SU-DHL-6 (cell line): ENCODE results near the gene IER5.

Experiments used
- H2AFZ ChIP-seq: fragments of 200-600 bp; sonication (generic); 2 replicates; pipeline ENCODE4 v1.6.1; 2014; ENCODE audit warnings: low read depth, mild to moderate bottlenecking, moderate library complexity, mixed read lengths, antibody characterized with exemption, low read length; ENCODE audit not compliant: severe bottlenecking
- H3F3A ChIP-seq: fragments of 200-600 bp; shearing (Covaris generic); 2 replicates; pipeline ENCODE4 v1.6.0; 2016; ENCODE audit warnings: antibody characterized with exemption, mild to moderate bottlenecking; ENCODE audit not compliant: insufficient read depth
- H3K27ac ChIP-seq: fragments of 200-600 bp; sonication (generic); 2 replicates; pipeline ENCODE4 v1.5.1; 2016; ENCODE audit warnings: low read depth, mild to moderate bottlenecking, low read length, moderate library complexity, mixed read lengths
- H3K27me3 ChIP-seq: fragments of 200-600 bp; sonication (generic), shearing (Covaris generic); 2 replicates; pipeline ENCODE4 v1.6.0; 2014; ENCODE audit warnings: mild to moderate bottlenecking, low read length
- H3K36me3 ChIP-seq: fragments of 200-600 bp; sonication (generic); 2 replicates; pipeline ENCODE4 v1.6.1; 2014; ENCODE audit warnings: mild to moderate bottlenecking, low read length, mixed read lengths
- H3K4me2 ChIP-seq: fragments of 300-600, 200-600 bp; shearing (Covaris generic), sonication (generic); 2 replicates; pipeline ENCODE4 v1.6.0; 2014; ENCODE audit warnings: low read length, low read depth, mild to moderate bottlenecking; ENCODE audit not compliant: poor library complexity, severe bottlenecking
- H3K4me3 ChIP-seq: fragments of 200-600 bp; sonication (generic); 2 replicates; pipeline ENCODE4 v1.5.1; 2014; ENCODE audit warnings: antibody characterized with exemption, low read length, mild to moderate bottlenecking, mixed read lengths; ENCODE audit not compliant: insufficient read depth, poor library complexity, severe bottlenecking
- H3K79me2 ChIP-seq: fragments of 200-600 bp; sonication (generic); 2 replicates; pipeline ENCODE4 v1.6.1; 2014; ENCODE audit warnings: mild to moderate bottlenecking, low read length, moderate library complexity; ENCODE audit not compliant: insufficient read depth
- H3K9ac ChIP-seq: fragments of 200-600 bp; sonication (generic); 2 replicates; pipeline ENCODE4 v1.7.0; 2014; ENCODE audit warnings: mild to moderate bottlenecking, low read length
- H3K9me2 ChIP-seq: fragments of 200-600 bp; sonication (generic); replicated peaks from 2 replicates; pipeline ENCODE4 v1.6.1; 2014; ENCODE audit warnings: low read length; ENCODE audit not compliant: insufficient read depth
- H3K9me3 ChIP-seq: fragments of 200-600 bp; sonication (generic); 2 replicates; pipeline ENCODE4 v1.6.1; 2014; ENCODE audit warnings: low read length, mixed read lengths; ENCODE audit not compliant: insufficient read depth
- H4K20me1 ChIP-seq: fragments of 200-600 bp; sonication (generic); 2 replicates; pipeline ENCODE4 v1.6.1; 2014; ENCODE audit warnings: low read depth, mild to moderate bottlenecking, antibody characterized with exemption, low read length, moderate library complexity, mixed read lengths
- EZH2phosphoT487 ChIP-seq: fragments of 200-600 bp; sonication (generic), shearing (Covaris generic); conservative IDR thresholded peaks from 2 replicates; pipeline ENCODE4 v1.6.1; 2018; ENCODE audit warnings: mild to moderate bottlenecking, antibody characterized with exemption, low read length, moderate library complexity, mixed read lengths
- TF ChIP-seq, protein P1 (sequence below): fragments of 200-600 bp; sonication (generic); IDR thresholded peaks from one replicate; pipeline ENCODE4 v1.5.1; 2017; ENCODE audit warnings: antibody characterized with exemption, mild to moderate bottlenecking, low read length, moderate library complexity; ENCODE audit not compliant: insufficient read depth, poor library complexity, severe bottlenecking

Gene IER5

DNA sequence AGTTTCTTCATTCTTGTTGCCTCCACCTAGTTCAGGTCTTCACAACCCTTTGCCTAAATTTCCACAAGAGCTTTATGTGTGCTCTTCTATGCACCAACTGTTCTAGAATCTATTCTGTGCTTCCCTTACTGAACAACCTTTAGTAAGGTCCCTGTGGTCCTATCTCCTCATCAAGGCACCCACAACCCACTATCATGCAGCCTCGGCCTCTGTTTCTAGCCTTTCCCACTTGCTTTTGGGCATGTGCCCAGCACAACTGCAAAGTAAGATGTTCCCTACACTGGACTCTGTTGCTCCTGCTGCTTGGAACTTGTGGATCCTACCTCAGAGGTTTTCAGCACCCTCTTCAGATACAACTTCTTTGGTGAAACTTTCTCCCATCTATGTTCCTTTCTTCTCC is 2.4 kb upstream of the IER5 start:
- H3K4me2 ChIP-seq: no peak overlapping the region
- no peak for TF ChIP-seq EZH2phosphoT487
- TF ChIP-seq, protein P1, sequence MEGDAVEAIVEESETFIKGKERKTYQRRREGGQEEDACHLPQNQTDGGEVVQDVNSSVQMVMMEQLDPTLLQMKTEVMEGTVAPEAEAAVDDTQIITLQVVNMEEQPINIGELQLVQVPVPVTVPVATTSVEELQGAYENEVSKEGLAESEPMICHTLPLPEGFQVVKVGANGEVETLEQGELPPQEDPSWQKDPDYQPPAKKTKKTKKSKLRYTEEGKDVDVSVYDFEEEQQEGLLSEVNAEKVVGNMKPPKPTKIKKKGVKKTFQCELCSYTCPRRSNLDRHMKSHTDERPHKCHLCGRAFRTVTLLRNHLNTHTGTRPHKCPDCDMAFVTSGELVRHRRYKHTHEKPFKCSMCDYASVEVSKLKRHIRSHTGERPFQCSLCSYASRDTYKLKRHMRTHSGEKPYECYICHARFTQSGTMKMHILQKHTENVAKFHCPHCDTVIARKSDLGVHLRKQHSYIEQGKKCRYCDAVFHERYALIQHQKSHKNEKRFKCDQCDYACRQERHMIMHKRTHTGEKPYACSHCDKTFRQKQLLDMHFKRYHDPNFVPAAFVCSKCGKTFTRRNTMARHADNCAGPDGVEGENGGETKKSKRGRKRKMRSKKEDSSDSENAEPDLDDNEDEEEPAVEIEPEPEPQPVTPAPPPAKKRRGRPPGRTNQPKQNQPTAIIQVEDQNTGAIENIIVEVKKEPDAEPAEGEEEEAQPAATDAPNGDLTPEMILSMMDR: no peak

DNA sequence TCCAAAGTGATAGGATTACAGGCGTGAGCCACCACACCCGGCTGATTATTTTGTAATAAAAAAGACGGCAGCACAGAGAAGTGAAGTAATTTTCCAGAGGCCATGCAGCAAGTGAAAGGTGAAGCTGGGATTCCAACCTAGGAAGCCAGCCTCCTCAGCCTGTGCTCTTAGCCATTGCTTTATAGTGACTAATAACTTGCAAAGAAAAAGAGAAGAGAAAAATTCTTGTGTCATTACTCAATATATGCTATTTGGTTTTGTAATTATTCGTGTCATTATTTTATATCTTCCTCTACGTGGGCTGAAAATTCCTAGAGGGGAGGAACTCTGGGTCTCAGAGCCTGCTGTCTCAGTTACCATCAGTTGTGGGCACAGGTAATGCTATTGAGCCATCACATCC is 1.6 kb upstream of the IER5 start:
- TF ChIP-seq, protein P1: no peak
- no peak for TF ChIP-seq EZH2phosphoT487
- Histone ChIP-seq H2AFZ (no peak overlapping the region), H3K27ac (no peak overlapping the region), H3K9me3 (no peaks in the 10 kb centered on the region), H3K27me3 (no peaks in the 10 kb centered on the region), H4K20me1 (peaks cover 9% of the 10 kb centered on the region; the same call in 1 of the 2 replicates), H3F3A (peaks cover 16% of the 10 kb centered on the region), H3K4me2 (no peak overlapping the region), H3K9me2 (no peaks in the 10 kb centered on the region), H3K79me2 (peaks cover 15% of the 10 kb centered on the region), H3K4me3 (no peak overlapping the region), H3K36me3 (0 out of 2 replicates have a peak, but pooled peaks cover 8% of the 10 kb centered on the region), H3K9ac (no peak overlapping the region)

More for the DNA sequence above, 2.4 kb upstream of the IER5 start:
- H2AFZ ChIP-seq: no peak overlapping the region
- H3K79me2 ChIP-seq: peaks cover 10% of the 10 kb centered on the region
- H3F3A ChIP-seq: peaks cover 11% of the 10 kb centered on the region; the same call in 1 of the 2 replicates
- no peaks in the 10 kb centered on the region for H3K9me2 ChIP-seq
- H4K20me1 ChIP-seq: peaks cover 1% of the 10 kb centered on the region; the same call in 1 of the 2 replicates
- H3K9ac ChIP-seq: no peak overlapping the region
- H3K27ac ChIP-seq: no peak overlapping the region
- H3K9me3 ChIP-seq: no peaks in the 10 kb centered on the region
- H3K4me3 ChIP-seq: no peak overlapping the region
- no peaks in the 10 kb centered on the region for H3K36me3 ChIP-seq
- H3K27me3 ChIP-seq: no peaks in the 10 kb centered on the region

DNA sequence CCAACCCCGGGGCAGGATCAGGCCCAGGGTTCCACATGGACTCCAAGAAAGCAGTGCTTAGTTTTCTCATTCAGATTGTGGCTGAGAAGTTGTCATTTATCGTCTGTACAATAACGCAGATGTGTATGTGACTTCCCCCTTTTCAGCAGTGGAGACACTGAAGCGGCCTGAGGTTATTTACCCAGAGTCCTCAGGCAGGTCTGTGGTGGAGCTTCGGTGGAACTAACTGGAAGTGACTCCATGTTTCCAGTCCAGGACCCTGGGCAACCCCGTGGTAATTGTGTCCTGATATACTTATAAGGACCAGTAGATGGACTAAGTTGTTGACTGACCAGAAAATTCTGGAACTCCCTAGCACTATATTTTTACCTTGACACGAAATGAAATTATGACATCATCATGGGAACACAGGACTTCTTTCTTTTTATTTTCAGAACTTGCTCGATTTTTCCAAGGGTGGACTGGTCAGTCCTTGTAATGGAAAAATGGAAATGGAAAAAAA is 1.0 kb upstream of the IER5 start:
- no peak overlapping the region for H2AFZ ChIP-seq
- H3K4me3 ChIP-seq: peak overlapping the region; percentile 39
- H3K9me2 ChIP-seq: no peaks in the 10 kb centered on the region
- H3K36me3 ChIP-seq: 0 out of 2 replicates have a peak, but pooled peaks cover 10% of the 10 kb centered on the region
- peaks cover 9% of the 10 kb centered on the region; the same call in 1 of the 2 replicates for H4K20me1 ChIP-seq
- H3K9ac ChIP-seq: no peak overlapping the region
- no peaks in the 10 kb centered on the region for H3K9me3 ChIP-seq
- peak overlapping the region; percentile 55 for H3K4me2 ChIP-seq
- no peaks in the 10 kb centered on the region for H3K27me3 ChIP-seq
- H3F3A ChIP-seq: peaks cover 16% of the 10 kb centered on the region
- TF ChIP-seq EZH2phosphoT487: no peak
- TF ChIP-seq, protein P1: no peak
- no peak overlapping the region for H3K27ac ChIP-seq
- H3K79me2 ChIP-seq: peaks cover 15% of the 10 kb centered on the region
